Breast epithelium (tissue), 3 donors: ENCODE data around the gene GNG12.

Experiments
- CTCF ChIP-seq, 3 donors: fragments of 450-650 bp; IDR thresholded peaks; one replicate each; pipeline ENCODE4 v1.5.1; 2016 to 2017; ENCODE audit warnings: antibody characterized with exemption in 3 of 3, mild to moderate bottlenecking in 3 of 3, moderate library complexity in 3 of 3
- POLR2AphosphoS5 ChIP-seq, 3 donors: sonication (generic); formaldehyde crosslinking; IDR thresholded peaks; one replicate each; pipeline ENCODE4 v1.6.1; 2017; ENCODE audit warnings: antibody characterized with exemption in 3 of 3

- TF ChIP-seq POLR2AphosphoS5 (IDR thresholded peaks at IDR 0.05) (no peak), CTCF (IDR thresholded peaks at IDR 0.05) (no peak)
These were observed 131.4 kb downstream of the GNG12 start for GRCh38 chr1:67701876-67702275.
